Parathyroid adenoma (tissue), 2 donors: ENCODE measurements around the gene ZDHHC8.

Experiments
- H2AFZ ChIP-seq: fragments of 300-600 bp; sonication (generic); one replicate; pipeline ENCODE4 v1.7.0; 2017; ENCODE audit warnings: antibody characterized with exemption, mild to moderate bottlenecking
- H3K27ac ChIP-seq: fragments of 300-600 bp; sonication (generic); one replicate; pipeline ENCODE4 v1.7.0; 2017
- H3K27me3 ChIP-seq: fragments of 300-600 bp; sonication (generic); one replicate; pipeline ENCODE4 v1.7.0; 2017; ENCODE audit warnings: low read length; ENCODE audit not compliant: control insufficient read depth, insufficient read depth
- H3K36me3 ChIP-seq: fragments of 300-600 bp; sonication (generic); one replicate; pipeline ENCODE4 v1.7.0; 2017; ENCODE audit warnings: low read length; ENCODE audit not compliant: control insufficient read depth, insufficient read depth
- H3K4me1 ChIP-seq: fragments of 300-600 bp; sonication (generic); one replicate; pipeline ENCODE4 v1.7.0; 2017; ENCODE audit warnings: control low read depth
- H3K4me2 ChIP-seq: fragments of 300-600 bp; sonication (generic); one replicate; pipeline ENCODE4 v1.7.0; 2017; ENCODE audit warnings: low read length
- H3K4me3 ChIP-seq: fragments of 300-600 bp; sonication (generic); one replicate; pipeline ENCODE4 v1.7.0; 2017; ENCODE audit warnings: low read depth, low read length
- H3K79me2 ChIP-seq: fragments of 300-600 bp; sonication (generic); one replicate; pipeline ENCODE4 v1.7.0; 2017; ENCODE audit warnings: control low read depth
- H3K9ac ChIP-seq: fragments of 300-600 bp; sonication (generic); one replicate; pipeline ENCODE4 v1.7.0; 2017; ENCODE audit warnings: mild to moderate bottlenecking
- H3K9me3 ChIP-seq: fragments of 300-600 bp; sonication (generic); one replicate; pipeline ENCODE4 v1.7.0; 2017; ENCODE audit warnings: low read length; ENCODE audit not compliant: control insufficient read depth
- CTCF ChIP-seq: fragments of 300-600 bp; sonication (generic); IDR thresholded peaks from one replicate; pipeline ENCODE4 v1.7.0; 2017; ENCODE audit warnings: antibody characterized with exemption, mild to moderate bottlenecking
- donor health status: primary hyperparathyroidism.

ZDHHC8 gene

DNA sequence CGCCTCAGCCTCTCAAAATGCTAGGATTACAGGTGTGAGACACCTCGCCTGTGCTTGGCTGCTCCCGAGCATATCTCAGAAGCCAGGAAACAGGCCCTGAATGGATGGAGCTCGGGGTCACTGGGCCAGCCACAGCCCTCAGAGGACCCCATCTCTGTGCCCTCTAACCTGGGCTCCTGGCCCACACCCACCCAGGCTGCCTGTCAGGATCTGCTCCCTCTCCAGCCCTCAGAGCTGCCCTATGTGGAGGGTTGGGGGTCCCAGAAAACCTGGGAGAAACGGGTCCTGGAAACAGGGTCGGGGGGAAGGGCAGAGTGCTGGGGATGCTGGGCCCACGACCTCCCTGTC, 24.4 kb downstream of the ZDHHC8 start:
- no peak for TF ChIP-seq CTCF
- Histone ChIP-seq H3K9ac (no peak overlapping the region), H2AFZ (no peak overlapping the region), H3K79me2 (no peaks in the 10 kb centered on the region), H3K27ac (no peak overlapping the region), H3K4me2 (no peak overlapping the region), H3K9me3 (no peaks in the 10 kb centered on the region), H3K36me3 (no peaks in the 10 kb centered on the region), H3K4me3 (no peak overlapping the region), H3K4me1 (no peaks in the 10 kb centered on the region), H3K27me3 (no peaks in the 10 kb centered on the region)

DNA sequence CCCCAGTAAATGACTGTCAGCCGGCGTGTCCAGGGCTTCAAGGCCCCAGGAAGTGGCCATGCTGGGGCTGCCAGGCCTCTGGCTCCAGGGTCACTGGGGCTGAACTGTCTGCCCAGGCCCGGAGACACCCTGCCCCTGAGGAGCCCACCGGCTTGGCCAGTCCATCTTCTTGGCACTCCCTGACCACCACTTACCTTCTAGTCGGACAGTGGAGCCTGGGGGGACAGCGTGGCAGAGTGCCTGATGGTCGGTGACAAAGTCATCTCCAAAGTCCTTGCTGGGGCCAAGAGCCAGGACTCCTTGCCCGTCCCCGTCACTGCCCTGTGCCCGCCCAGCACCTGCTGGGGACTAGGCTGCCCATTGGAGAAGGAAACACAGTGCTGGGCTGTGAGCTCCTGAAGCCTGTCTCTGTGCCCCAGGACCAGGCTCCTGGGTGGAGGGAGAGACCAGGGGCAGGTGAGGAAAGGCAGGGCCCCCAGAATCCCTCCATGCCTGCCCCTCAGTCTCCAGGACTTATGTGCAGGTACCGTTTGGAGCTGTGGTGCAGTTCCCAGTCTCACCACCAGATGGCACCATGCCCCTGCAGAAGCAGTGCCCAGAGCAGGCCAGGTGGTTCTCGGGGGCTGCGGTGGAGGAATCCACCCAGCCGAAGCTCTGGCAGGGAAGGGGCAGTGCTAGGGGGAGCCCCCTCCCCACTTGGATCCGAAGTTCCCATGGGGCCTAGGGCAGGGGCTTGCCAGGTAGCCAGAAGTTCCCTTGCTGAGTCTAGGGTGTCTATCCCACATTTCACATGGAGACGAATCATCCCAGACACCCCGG, 25.2 kb downstream of the ZDHHC8 start:
- Histone ChIP-seq H3K4me3 (no peak overlapping the region), H3K4me1 (no peaks in the 10 kb centered on the region), H3K4me2 (no peak overlapping the region), H3K27me3 (no peaks in the 10 kb centered on the region), H3K9me3 (no peaks in the 10 kb centered on the region), H3K36me3 (no peaks in the 10 kb centered on the region), H3K9ac (no peak overlapping the region), H2AFZ (no peak overlapping the region), H3K79me2 (no peaks in the 10 kb centered on the region), H3K27ac (no peak overlapping the region)
- peak; percentile 95 for TF ChIP-seq CTCF

DNA sequence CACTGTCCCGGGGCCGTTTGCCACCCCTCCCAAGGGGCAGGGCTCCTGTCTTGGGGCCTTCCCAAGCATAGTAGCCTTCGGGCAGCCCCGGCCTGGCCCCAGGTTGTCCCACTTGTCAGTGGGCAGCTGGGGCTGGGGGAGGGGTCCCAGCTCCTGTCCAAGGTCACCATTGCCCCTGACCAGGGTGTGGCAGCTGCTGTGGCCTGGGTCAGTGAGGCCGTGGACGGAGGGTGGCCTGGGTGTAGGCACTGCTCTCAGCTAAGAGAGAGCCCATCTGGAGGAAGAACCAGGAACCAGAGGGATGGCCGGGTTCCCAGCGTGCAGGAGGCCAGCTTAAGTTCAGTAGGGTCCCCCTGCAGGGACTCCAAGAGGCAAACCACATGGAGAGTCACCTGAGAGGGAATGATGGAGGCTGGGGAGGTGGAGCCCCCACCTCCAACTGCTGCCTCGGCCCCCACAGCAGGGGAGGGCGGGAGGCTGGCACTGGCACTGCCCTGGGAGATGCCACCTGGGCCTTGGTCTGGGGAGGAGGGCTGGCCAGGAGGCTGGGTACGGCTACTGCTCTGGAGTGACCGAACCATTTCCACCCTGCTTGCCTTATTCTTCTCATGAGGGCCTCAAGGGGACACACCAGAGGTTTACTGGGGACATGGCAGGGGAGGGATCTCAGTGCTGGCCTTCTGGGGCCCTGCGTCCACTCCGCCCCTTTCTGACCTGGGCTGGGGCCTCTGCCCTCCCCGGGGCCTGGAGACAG, 26.0 kb downstream of the ZDHHC8 start:
- no peak for TF ChIP-seq CTCF
- Histone ChIP-seq H3K9me3 (no peaks in the 10 kb centered on the region), H3K79me2 (no peaks in the 10 kb centered on the region), H3K9ac (no peak overlapping the region), H3K27me3 (no peaks in the 10 kb centered on the region), H3K4me3 (no peak overlapping the region), H3K4me1 (no peaks in the 10 kb centered on the region), H3K36me3 (no peaks in the 10 kb centered on the region), H3K27ac (no peak overlapping the region), H2AFZ (no peak overlapping the region), H3K4me2 (no peak overlapping the region)

- H3K27me3 ChIP-seq, result no peaks in the 10 kb centered on the region
- no peak overlapping the region for H3K9ac ChIP-seq
- no peak overlapping the region for H3K4me3 ChIP-seq
- H2AFZ ChIP-seq, result no peak overlapping the region
- H3K36me3 ChIP-seq, result no peaks in the 10 kb centered on the region
- no peaks in the 10 kb centered on the region for H3K4me1 ChIP-seq
- no peaks in the 10 kb centered on the region for H3K79me2 ChIP-seq
- H3K4me2 ChIP-seq, result no peak overlapping the region
- H3K27ac ChIP-seq, result no peak overlapping the region
- no peaks in the 10 kb centered on the region for H3K9me3 ChIP-seq
- no peak for TF ChIP-seq CTCF
Observed at GRCh38 chr22:20158391-20159036, 26.9 kb downstream of the ZDHHC8 start.
